GM18858 (cell line): ENCODE results near the gene GRHL3.

Source experiments
- ATAC-seq: cut with Tn5 transposase; IDR thresholded peaks from one replicate; pipeline ENCODE4 v1.9.1; 2021; ENCODE audit not compliant: unreplicated experiment

Gene GRHL3

DNA sequence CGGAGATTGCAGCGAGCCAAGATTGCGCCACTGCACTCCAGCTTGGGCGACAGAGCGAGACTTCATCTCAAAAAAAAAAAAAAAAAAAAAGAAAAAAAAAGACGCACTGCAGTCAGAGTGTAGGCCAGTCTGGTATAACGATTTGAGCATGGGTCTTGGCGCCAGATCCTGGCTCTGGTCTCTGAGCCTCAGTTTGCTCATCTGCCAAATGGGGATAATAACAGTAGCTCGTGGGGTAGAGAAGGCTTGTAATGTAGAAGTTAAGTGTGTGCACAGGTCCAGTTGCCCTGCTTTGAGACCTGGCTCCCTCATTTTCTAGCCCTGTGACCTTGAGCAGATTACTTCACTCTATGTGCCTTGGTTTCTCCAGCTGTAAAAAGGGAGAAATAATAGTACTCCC lies 26.3 kb upstream of the GRHL3 start:
- no peak for ATAC-seq

- ATAC-seq: no peak
These were observed 25.5 kb upstream of the GRHL3 start for GRCh38 chr1:24293392-24294227.

DNA sequence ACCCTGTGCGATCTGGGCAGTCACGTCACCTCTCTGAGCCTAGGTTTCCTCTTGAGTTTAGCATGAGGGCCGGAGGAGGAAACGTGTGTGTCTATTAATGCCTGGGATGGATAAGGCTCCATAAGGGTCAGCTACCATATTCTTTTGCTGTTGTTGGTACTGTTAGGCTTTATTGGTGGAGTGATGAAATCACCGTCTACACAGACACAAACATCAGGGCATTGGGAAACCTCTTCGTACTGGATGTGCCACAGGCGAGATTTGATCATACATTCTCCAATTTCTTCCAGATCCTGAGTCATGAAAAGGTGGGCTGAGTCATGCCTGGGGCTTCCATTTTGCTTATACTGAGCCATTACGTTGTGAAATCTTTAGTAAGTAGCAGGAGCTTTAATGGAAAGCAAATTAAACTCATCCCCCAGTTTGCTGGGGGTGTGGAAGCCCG lies 24.9 kb upstream of the GRHL3 start:
- ATAC-seq: no peak

GRCh38 chr1:24294716-24295371 lies 24.3 kb upstream of the GRHL3 start:
- no peak for ATAC-seq

GRCh38 chr1:24295535-24295934 lies 23.6 kb upstream of the GRHL3 start:
- ATAC-seq: no peak

- ATAC-seq: no peak
These were observed 21.8 kb upstream of the GRHL3 start for GRCh38 chr1:24297187-24297851.

DNA sequence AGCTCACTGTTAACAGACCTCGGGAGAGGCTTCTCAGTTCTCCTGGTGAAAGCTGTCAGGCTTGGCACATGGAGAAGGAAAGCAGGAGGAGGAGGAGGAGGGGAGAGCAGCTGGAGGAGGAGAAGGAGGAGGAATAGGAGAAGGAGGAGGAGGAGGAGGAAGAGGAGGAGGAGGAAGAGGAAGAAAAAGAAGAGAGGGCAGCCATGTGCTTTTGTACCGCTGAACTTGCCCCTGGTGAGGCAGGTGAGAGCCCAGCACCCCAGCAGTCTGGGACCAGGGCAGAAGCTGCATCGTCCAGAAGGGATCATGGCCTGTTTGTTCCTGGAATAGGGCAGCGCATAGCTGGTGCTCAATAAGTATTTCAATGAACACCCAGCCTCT lies 21.3 kb upstream of the GRHL3 start:
- no peak for ATAC-seq

DNA sequence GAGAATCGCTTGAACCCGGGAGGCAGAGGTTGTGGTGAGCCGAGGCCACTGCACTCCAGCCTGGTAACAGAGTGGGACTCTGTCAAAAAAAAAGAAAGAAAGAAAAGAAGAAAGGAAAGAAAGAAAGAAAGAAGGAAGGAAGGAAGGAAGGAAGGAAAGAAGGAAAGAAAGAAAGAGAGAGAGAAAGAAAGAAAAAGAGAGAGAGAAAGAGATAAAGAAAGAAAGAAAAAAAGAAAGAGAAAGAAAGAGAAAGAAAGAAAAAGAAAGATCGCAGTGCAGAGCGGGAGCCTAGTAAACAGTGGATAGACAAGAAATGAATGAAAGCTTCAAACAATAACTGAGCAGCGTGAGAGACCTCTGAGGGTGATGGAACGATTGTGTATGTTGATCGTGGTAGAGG lies 20.6 kb upstream of the GRHL3 start:
- no peak for ATAC-seq

DNA sequence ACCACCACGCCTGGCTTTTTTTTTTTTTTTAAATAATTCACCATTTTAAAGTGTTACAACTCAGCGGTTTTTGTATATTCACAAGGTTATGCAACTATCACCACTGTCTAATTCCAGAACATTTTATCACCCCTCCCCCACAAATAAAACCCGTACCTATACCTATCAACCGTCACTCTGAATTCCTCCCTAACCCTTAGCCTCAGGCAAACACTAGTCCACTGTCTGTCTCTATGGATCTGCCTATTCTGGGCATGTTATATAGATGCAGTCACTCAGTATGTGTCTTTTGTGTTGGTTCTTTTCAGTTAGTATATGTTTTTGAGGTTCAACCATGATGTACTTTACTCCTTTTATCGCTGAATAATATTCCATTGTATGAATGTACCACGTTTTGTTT lies 19.3 kb upstream of the GRHL3 start:
- ATAC-seq: no peak

- ATAC-seq: no peak
These were observed 18.0 kb upstream of the GRHL3 start for GRCh38 chr1:24300971-24301784.

DNA sequence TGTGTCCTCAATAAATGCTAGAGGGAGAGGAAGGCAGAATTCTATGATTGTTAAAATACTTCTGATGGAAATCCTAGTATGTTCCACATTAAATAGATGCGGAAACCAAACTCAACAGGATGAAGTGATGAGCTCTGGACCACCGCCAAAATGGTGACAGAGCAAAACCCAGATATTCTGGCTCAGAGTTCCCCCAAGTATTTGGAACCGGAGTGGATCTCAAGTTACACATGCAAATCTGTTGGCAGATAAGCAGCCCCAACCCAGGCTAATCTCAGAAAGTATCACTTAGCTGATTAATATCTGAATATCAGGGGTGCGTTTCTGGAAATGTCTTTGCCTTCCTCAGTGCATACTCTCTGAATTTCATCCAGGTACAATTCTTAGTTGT lies 17.4 kb upstream of the GRHL3 start:
- ATAC-seq: no peak

DNA sequence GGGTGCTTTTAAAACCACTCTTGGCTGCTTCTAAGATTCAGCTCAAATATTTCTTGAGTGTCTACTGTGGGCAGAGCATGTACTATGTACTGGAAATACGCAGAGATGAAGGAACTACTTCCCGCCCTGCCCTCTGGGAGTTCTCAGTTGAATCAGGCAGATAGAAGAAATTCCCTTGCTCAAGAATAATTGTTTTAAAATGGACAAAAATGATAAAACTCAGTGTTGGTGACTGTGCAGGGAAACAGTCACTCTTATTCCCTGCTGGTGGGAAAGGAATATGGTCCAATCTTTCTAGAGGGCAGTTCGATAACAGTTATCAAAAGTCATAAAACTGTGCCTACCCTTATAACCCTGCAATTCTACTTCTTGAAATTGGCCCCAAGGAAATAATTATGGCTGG lies 16.9 kb upstream of the GRHL3 start:
- no peak for ATAC-seq

GRCh38 chr1:24303600-24303999 lies 15.6 kb upstream of the GRHL3 start:
- no peak for ATAC-seq

GRCh38 chr1:24304763-24305162 lies 14.4 kb upstream of the GRHL3 start:
- no peak for ATAC-seq

- ATAC-seq: no peak
These were observed 10.7 kb upstream of the GRHL3 start for GRCh38 chr1:24308365-24309015.

DNA sequence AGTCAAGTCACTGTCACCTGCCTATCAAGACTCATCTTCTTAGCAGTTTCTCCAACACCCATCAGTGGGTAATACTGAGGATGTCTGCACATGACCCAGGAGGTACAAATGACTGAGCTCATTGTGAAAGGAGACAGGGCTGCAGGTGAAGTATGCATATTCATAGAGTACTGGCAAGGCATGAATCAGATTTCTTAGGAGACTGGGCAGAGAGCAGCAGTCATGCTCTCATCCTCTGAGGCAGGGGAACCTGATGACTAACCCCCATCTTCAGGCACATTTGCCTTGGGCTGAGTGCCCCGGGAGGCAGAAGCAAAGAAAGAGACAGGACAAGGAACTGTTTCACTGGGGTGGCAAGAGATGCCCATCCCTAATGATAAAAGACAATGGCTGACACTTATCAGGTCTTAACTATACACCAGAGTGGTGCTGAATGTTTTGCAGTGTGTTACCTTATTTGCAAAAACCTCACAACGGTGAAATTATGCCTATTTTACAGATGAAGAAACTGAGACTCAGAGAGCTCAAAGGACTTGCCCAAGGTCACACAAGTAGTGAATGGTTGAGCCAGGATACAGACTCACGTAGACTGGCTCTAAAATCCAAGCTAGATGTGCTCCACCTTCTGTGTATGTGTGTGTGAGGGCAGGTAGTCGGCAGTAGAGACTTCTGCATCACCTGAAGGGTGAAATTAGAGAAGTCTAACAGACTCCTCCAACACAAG lies 9.2 kb upstream of the GRHL3 start:
- ATAC-seq: no peak

DNA sequence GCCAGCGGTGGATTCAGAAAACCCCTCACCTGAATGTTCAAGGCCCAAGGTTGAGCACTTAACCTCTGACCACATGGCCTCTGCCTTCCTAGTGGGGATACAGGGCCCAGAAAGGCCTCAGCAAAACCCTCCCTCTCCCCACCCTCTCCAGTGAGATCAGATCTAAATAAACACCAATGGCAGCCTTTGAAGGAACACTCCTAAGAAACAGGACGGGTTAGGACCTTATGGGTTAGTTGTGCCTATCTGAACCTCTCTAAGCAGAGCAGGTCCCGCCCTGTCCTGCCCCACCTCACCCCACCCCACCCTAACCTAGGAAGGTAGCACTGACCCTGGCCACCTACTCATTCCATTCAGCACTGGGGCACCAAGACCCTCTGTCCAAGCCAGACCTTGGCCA lies 7.9 kb upstream of the GRHL3 start:
- no peak for ATAC-seq

DNA sequence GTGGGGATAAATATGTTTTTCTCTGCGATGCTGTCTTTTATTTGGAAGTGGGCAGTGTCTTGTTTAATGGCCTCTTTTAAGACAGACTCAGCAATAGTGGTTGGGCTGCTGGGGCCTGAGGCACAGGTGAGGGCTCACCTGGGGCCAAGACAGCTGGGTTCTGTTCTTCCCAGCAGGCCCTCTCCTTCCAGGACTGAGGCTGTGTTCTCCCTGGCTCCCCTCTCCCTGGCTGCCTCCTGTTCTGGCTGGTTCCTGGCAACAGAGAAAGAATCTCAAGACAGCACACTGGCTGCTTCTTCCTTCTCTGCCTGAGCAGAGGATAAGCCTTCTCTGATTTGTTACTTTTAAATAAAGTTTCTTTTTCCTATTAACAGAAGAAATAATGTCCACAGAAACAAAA lies 7.4 kb upstream of the GRHL3 start:
- ATAC-seq: no peak

DNA sequence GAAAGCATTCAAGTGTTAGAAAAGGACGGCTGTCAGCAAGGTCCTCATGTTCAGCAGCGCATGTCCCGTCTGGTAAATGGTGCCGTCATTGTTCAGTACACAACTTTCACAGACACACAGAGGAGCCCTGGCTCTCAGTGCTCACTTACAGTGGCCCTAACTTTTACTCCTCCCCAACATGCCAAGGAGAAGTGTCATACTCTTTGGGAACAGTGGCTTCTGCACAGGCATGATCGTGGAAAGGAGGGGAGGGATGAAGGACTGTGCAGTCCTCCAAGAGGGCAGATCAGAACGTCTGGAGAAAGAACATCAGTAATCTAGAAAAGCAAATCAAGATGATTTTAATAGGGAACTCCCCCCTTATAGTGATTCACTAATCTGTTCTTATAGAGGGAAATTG lies 3.8 kb upstream of the GRHL3 start:
- no peak for ATAC-seq

DNA sequence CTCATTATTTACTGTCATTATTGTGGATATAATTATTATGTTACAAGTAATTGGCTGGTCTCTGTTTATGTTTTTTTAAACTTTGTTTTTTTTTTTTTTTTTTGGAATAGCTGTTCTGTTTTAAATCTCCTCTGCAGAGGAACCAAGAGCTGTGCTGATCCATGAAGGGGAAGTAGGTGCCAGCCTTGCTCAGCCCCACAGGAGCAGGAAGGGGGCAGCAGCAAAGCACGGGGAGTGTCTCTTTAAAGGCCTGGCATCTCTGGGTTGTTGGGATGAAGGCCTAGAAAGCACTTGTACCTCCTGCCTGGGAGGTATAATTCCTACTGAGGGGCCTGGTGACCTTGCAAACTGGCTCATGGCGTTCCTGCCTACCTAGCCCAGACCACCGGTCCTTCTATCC lies 2.5 kb upstream of the GRHL3 start:
- no peak for ATAC-seq
